AG04450 (cell line): ENCODE measurements around the gene BMPR1A. TPM values are rescaled to one million over a fixed set of nuclear protein-coding genes. Genes with fewer than 3 reads are reported as not detected.

Source experiments
- CTCF ChIA-PET: fragments of 300-600, 350-600 bp; formaldehyde crosslinking; extraction: SDS; loops from one replicate; lab custom pipeline; 2022; ENCODE audit warnings: antibody characterized with exemption, inconsistent platforms; lab: Charles Lee
- POLR2A ChIA-PET: fragments of 350-600 bp; formaldehyde crosslinking; extraction: SDS; loops from one replicate; lab custom pipeline; 2021; ENCODE audit warnings: antibody characterized with exemption, inconsistent platforms; lab: Yijun Ruan, JAX
- DNase-seq: peaks from one replicate; pipeline ENCODE4 v3.0.0-alpha.2; 2011; ENCODE audit warnings: low read depth, low spot score
- H3K27ac ChIP-seq: one replicate; pipeline ENCODE4 v1.5.1; 2012; ENCODE audit warnings: low read depth, low read length, control low read depth
- H3K27me3 ChIP-seq: one replicate; pipeline ENCODE4 v1.6.0; 2012; ENCODE audit warnings: low read length; ENCODE audit not compliant: control insufficient read depth, insufficient read depth
- H3K4me3 ChIP-seq: 2 replicates; pipeline ENCODE4 v1.5.1; 2011; ENCODE audit warnings: mild to moderate bottlenecking, low read depth, low read length, control low read depth
- H3K9me3 ChIP-seq: 2 replicates; pipeline ENCODE4 v1.5.1; 2012; ENCODE audit warnings: low read length; ENCODE audit not compliant: control insufficient read depth, insufficient read depth
- polyA plus RNA-seq: library from polyadenylated mRNA; depleted of rRNA; stranded (reverse); fragments of >200 nt; gene quantifications from 2 replicates; pipeline ENCODE4 v1.2.3, GENCODE V29; 2011
- TF ChIP-seq, protein P1 (sequence below): IDR thresholded peaks from 2 replicates; pipeline ENCODE4 v1.5.1; 2011; ENCODE audit warnings: low read depth, low read length, control low read depth, inconsistent platforms

Gene BMPR1A
- polyA plus RNA-seq, 1 experiment, result 41.9 TPM

GRCh38 chr10:86914734-86915133 lies 158.3 kb downstream of the BMPR1A start:
- Histone ChIP-seq H3K4me3 (no peak overlapping the region), H3K9me3 (no peaks in the 10 kb centered on the region), H3K27me3 (no peaks in the 10 kb centered on the region), H3K27ac (no peak overlapping the region)
- ChIA-PET POLR2A (no interaction called here), CTCF (interaction anchor here (1.0 to 1.6 kb wide), 2 partner anchors 12 to 14 kb away, joined by 3 to 5 read pairs; no protein-coding TSS in a partner anchor)
- no peak for DNase-seq
- TF ChIP-seq, protein P1, sequence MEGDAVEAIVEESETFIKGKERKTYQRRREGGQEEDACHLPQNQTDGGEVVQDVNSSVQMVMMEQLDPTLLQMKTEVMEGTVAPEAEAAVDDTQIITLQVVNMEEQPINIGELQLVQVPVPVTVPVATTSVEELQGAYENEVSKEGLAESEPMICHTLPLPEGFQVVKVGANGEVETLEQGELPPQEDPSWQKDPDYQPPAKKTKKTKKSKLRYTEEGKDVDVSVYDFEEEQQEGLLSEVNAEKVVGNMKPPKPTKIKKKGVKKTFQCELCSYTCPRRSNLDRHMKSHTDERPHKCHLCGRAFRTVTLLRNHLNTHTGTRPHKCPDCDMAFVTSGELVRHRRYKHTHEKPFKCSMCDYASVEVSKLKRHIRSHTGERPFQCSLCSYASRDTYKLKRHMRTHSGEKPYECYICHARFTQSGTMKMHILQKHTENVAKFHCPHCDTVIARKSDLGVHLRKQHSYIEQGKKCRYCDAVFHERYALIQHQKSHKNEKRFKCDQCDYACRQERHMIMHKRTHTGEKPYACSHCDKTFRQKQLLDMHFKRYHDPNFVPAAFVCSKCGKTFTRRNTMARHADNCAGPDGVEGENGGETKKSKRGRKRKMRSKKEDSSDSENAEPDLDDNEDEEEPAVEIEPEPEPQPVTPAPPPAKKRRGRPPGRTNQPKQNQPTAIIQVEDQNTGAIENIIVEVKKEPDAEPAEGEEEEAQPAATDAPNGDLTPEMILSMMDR, result no peak

DNA sequence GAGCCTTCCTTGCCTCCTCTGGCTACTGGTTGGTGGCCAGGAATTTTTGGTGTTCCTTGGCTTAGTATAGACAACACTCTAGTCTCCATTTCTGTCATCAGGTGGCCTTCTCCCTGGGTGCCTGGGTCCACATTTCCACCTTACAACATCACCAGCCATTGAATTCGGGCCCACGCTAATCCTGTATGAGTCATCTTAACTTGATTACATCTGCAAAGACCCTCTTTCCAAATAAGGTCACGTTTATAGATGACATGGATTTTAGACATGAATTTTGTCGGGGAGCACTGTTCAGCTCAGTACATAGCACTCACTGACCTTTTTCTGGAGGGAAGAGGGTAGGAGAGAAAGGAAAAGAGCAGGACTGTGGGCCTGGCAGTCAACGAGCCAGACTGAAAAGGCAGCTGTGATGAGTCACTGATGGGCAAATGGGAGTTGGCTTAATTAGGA lies 161.6 kb downstream of the BMPR1A start:
- TF ChIP-seq, protein P1, result no peak
- H3K4me3 ChIP-seq, result no peak overlapping the region
- DNase-seq, result peak; percentile 24
- H3K27ac ChIP-seq, result peak overlapping the region; percentile 71
- H3K27me3 ChIP-seq, result no peaks in the 10 kb centered on the region
- CTCF ChIA-PET, result interaction anchor here (0.7 to 1.5 kb wide), 5 partner anchors 18 to 224 kb away, joined by 4 to 10 read pairs (median 4); no protein-coding TSS in a partner anchor
- no peaks in the 10 kb centered on the region for H3K9me3 ChIP-seq
- POLR2A ChIA-PET, result interaction anchor here (0.7 kb wide), 2 partner anchors 82 to 135 kb away, joined by 3 to 4 read pairs; no protein-coding TSS in a partner anchor

DNA sequence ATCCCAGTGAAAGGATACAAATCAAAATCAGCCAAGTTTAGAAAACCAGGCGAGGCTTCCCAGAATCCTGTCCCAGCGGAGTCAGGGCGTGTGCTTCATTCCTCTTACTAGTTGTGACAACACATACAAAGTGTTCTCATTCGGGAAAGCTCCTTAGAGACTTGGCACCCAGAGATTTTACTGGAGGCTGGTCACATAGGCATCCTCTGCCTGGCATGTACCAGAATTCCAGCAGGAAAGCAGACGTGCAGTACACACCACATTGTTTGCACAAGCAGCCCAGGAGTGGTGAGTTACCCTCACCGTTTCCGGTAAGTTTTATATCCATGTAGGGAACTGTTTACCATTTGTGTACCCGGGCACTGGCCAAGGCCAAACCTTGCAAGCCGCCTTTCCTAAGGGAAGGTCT lies 166.1 kb downstream of the BMPR1A start:
- ChIA-PET CTCF (no interaction called here), POLR2A (no interaction called here)
- no peak overlapping the region for H3K4me3 ChIP-seq
- H3K9me3 ChIP-seq, result no peaks in the 10 kb centered on the region
- DNase-seq, result no peak
- no peaks in the 10 kb centered on the region for H3K27me3 ChIP-seq
- no peak overlapping the region for H3K27ac ChIP-seq
- TF ChIP-seq, protein P1, result no peak

GRCh38 chr10:86929468-86930380 lies 173.3 kb downstream of the BMPR1A start:
- DNase-seq, result no peak
- CTCF ChIA-PET, result interaction anchor here (0.6 to 1.6 kb wide), 3 partner anchors 9 to 125 kb away, joined by 4 to 11 read pairs (median 10); no protein-coding TSS in a partner anchor
- POLR2A ChIA-PET, result no interaction called here

More at GRCh38 chr10:86929468-86930380, 173.3 kb downstream of the BMPR1A start:
- no peaks in the 10 kb centered on the region for H3K27me3 ChIP-seq
- H3K9me3 ChIP-seq, result no peaks in the 10 kb centered on the region
- no peak overlapping the region for H3K4me3 ChIP-seq
- no peak overlapping the region for H3K27ac ChIP-seq
- TF ChIP-seq, protein P1, result no peak
